HUES64 (cell line): ENCODE results near the gene DOP1B.
"Not testable (repeated sequence)": the region's sequence is repeated elsewhere in the genome, so short reads cannot be mapped to it uniquely, and the experiment has no call there.

Source experiments
- H3K27ac ChIP-seq: 2 replicates; pipeline ENCODE4 v1.7.0; 2013; ENCODE audit warnings: low read depth, low read length, inconsistent platforms
- H3K27me3 ChIP-seq: 2 replicates; pipeline ENCODE4 v1.6.1; 2013; ENCODE audit warnings: mild to moderate bottlenecking, low read length; ENCODE audit not compliant: insufficient read depth
- H3K36me3 ChIP-seq: 2 replicates; pipeline ENCODE4 v1.6.1; 2013; ENCODE audit warnings: mild to moderate bottlenecking, low read length; ENCODE audit not compliant: insufficient read depth
- H3K4me1 ChIP-seq: 2 replicates; pipeline ENCODE4 v1.6.1; 2013; ENCODE audit warnings: mild to moderate bottlenecking, low read length, moderate library complexity; ENCODE audit not compliant: insufficient read depth
- H3K4me3 ChIP-seq: 2 replicates; pipeline ENCODE4 v1.5.1; 2013; ENCODE audit warnings: mild to moderate bottlenecking, low read length, moderate library complexity
- H3K9ac ChIP-seq: 2 replicates; pipeline ENCODE4 v1.6.1; 2013; ENCODE audit warnings: mild to moderate bottlenecking, low read depth, low read length
- H3K9me3 ChIP-seq: 2 replicates; pipeline ENCODE4 v1.6.1; 2013; ENCODE audit warnings: low read depth, low read length; ENCODE audit not compliant: insufficient read depth
- WGBS: fragments of 150-250, 120-280 bp; methylation state at CpG from one replicate; pipeline ENCODE4 v1.1.7; 2013; ENCODE audit warnings: missing lambda C conversion rate; 5-methylcytosine and 5-hydroxymethylcytosine counted together

The DOP1B gene

DNA sequence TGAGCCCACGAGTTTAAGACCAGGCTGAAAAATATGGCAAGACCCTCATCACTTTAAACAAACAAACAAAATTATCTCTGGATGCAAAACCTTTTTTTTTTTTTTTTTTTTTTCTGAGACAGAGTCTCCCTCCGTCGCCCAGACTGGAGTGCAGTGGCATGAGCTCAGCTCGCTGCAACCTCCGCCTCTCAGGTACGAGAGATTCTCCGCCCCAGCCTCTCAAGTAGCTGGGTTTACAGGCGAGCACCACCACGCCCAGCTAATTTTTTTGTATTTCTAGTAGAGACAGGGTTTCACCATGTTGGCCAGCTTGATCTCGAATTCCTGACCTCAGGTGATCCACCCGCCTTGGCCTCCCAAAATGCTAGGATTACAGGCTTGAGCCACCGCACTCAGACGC lies 16.8 kb upstream of the DOP1B start:
- peaks cover 30% of the 10 kb centered on the region for H3K27me3 ChIP-seq
- H3K4me3 ChIP-seq, H3K9me3 ChIP-seq, H3K36me3 ChIP-seq, H3K9ac ChIP-seq, H3K27ac ChIP-seq, H3K4me1 ChIP-seq: not testable (repeated sequence)
- 96% methylated on average over 13 of the region's 13 CpGs for WGBS

DNA sequence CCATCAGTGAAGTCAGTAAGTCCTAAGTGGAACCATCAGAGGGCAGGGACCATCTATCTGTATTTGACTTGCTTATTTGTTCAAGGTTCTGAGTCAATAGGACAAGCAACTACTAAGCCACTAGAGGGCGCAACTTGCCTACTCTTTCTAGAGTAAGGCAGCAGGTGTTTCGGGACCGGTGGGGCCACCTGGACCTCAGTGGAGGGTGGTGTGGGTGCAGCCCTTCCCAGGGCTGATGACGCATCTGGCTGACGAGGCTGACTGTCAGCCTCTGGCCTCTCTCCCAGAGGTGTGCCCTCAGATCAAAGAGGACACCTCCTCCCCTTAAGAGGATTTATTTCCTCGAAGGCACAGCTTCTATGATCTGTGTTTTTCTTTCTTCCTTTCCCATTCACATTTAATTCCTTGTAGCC lies 15.1 kb upstream of the DOP1B start:
- no peak overlapping the region for H3K9ac ChIP-seq
- 15% methylated on average over 6 of the region's 6 CpGs for WGBS
- no peaks in the 10 kb centered on the region for H3K9me3 ChIP-seq
- H3K27ac ChIP-seq = no peak overlapping the region
- H3K36me3 ChIP-seq = no peaks in the 10 kb centered on the region
- H3K27me3 ChIP-seq = peaks cover 13% of the 10 kb centered on the region
- peaks cover 5% of the 10 kb centered on the region; the same call in 1 of the 2 replicates for H3K4me1 ChIP-seq
- no peak overlapping the region for H3K4me3 ChIP-seq

DNA sequence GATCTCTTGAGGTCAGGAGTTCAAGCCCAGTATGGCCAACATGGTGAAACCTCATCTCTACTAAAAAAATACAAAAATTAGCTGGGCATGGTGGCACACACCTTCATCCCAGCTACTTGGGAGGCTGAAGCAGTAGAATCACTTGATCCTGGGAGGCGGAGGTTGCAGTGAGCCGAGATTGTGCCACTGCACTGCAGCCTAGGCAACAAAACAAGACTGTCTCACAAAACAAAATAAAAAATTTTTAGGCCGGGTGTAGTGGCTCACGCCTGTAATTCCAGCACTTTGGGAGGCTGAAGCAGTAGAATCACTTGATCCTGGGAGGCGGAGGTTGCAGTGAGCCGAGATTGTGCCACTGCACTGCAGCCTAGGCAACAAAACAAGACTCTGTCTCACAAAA lies 12.4 kb upstream of the DOP1B start:
- WGBS = 91% methylated on average over 4 of the region's 6 CpGs
- not testable (repeated sequence) for H3K27me3 ChIP-seq, H3K4me3 ChIP-seq, H3K9me3 ChIP-seq, H3K9ac ChIP-seq, H3K36me3 ChIP-seq, H3K4me1 ChIP-seq, H3K27ac ChIP-seq

DNA sequence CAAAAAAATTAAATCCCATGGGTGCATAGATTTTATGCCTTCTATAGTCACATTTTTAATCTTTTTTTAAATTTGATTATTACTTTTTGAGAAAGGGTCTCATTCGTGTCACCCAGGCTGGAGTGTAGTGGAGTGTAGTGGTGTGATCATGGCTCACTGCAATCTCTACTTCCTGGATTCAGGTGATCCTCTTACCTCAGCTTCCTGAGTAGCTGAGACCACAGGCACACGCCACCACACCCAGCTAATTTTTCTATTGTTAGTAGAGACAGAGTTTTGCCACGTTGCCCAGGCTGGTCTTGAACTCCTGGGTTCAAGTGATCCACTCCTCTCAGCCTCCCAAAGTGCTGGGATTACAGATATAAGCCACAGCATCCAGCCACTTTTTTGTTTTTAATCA lies 11.4 kb upstream of the DOP1B start:
- Histone ChIP-seq H3K27ac (no peak overlapping the region), H3K4me1 (no peaks in the 10 kb centered on the region; the same call in 1 of the 2 replicates), H3K4me3 (no peak overlapping the region), H3K27me3 (no peaks in the 10 kb centered on the region), H3K9me3 (no peaks in the 10 kb centered on the region), H3K9ac (no peak overlapping the region), H3K36me3 (no peaks in the 10 kb centered on the region)
- 100% methylated on average over 1 of the region's 3 CpGs for WGBS

DNA sequence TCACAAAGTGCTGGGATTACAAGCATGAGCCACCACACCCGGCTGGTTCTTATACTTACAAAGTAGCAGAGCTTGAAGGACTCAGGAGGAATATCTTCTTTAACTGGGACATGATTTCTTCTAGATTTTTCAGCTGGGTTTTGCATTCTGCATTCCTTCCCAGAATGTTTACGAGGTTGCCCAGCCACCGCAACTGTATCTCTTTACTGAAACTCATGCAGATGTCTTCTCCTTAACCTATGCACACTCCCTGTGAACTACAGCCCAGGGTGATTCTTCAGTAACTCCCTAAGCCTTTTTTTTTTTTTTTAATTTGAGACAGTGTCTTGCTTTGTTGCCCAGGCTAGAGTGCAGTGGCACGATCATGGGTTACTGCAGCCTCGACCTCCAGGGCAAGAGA lies 8.7 kb upstream of the DOP1B start:
- H3K27ac ChIP-seq = no peak overlapping the region
- no peaks in the 10 kb centered on the region for H3K9me3 ChIP-seq
- H3K4me3 ChIP-seq = no peak overlapping the region
- H3K4me1 ChIP-seq = no peaks in the 10 kb centered on the region; the same call in 1 of the 2 replicates
- H3K36me3 ChIP-seq = no peaks in the 10 kb centered on the region
- H3K9ac ChIP-seq = no peak overlapping the region
- 90% methylated on average over 5 of the region's 5 CpGs for WGBS
- H3K27me3 ChIP-seq = no peaks in the 10 kb centered on the region

DNA sequence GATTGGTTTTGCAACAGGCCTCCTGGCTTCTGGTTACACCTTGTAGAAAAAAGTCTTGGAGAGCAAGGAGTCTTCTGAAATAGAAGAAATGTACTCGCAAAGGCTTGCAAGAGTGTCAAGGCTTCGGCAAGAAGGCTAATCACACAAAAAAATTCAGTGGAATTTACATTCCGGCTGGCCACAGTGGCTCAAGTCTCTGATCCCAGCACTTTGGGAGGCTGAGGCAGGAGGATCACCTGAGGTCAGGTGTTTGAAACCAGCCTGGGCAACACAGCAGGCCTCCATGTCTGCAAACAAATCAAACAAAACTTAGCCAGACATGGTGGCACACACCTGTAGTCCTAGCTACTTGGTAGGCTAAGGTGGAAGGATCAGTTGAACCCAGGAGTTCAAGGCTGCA lies 7.7 kb upstream of the DOP1B start:
- Histone ChIP-seq H3K9ac (no peak overlapping the region), H3K27me3 (no peaks in the 10 kb centered on the region), H3K36me3 (no peaks in the 10 kb centered on the region), H3K27ac (no peak overlapping the region), H3K4me3 (no peak overlapping the region), H3K4me1 (no peaks in the 10 kb centered on the region; the same call in 1 of the 2 replicates), H3K9me3 (no peaks in the 10 kb centered on the region)
- WGBS = 95% methylated on average over 3 of the region's 3 CpGs

DNA sequence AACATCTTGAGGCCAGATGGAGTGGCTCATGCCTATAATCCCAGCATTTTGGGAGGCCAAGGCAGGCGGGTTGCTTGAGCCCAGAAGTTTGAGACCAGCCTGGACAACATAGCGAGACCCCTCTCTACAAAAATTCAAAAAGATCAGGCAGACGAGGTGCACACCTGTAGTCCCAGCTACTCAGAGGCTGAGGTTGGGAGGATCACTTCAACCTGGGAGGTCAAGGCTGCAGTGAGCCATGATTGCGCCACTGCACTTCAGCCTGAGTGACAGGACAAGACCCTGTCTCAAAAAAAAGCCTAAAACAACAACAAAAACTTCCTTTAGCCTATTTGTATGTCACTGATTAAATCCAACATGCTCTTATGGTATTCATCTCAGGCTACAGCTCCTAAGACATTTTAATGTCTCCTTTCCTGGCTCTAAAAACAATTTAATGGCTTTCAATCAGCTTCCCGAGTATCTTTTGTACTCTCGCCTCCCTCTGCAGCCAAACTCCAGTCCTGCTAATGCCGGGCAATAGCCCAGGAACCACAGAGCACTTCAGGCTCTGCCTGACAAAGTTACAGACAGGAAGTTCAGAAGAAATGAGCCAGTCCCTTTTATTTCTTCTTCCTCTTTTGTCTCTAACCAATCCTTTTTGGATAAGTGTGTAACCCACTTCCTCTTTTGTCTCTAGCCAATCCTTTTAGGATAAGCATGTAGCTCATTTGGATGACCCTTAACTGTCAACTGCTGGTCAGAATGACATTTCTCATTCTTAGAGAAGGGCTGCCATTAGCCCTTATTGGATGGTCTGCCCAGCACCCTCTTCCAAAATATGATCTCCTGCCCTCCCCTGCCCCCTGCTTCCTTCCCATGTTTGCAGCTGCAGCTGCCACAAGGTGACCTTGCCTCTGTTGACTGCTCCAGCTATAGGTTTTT lies 6.6 kb upstream of the DOP1B start:
- peaks cover 6% of the 10 kb centered on the region for H3K27me3 ChIP-seq
- no peak overlapping the region for H3K4me3 ChIP-seq
- no peaks in the 10 kb centered on the region; the same call in 1 of the 2 replicates for H3K4me1 ChIP-seq
- no peaks in the 10 kb centered on the region for H3K36me3 ChIP-seq
- H3K27ac ChIP-seq = no peak overlapping the region
- H3K9me3 ChIP-seq = no peaks in the 10 kb centered on the region
- WGBS = 79% methylated on average over 7 of the region's 7 CpGs
- no peak overlapping the region for H3K9ac ChIP-seq

DNA sequence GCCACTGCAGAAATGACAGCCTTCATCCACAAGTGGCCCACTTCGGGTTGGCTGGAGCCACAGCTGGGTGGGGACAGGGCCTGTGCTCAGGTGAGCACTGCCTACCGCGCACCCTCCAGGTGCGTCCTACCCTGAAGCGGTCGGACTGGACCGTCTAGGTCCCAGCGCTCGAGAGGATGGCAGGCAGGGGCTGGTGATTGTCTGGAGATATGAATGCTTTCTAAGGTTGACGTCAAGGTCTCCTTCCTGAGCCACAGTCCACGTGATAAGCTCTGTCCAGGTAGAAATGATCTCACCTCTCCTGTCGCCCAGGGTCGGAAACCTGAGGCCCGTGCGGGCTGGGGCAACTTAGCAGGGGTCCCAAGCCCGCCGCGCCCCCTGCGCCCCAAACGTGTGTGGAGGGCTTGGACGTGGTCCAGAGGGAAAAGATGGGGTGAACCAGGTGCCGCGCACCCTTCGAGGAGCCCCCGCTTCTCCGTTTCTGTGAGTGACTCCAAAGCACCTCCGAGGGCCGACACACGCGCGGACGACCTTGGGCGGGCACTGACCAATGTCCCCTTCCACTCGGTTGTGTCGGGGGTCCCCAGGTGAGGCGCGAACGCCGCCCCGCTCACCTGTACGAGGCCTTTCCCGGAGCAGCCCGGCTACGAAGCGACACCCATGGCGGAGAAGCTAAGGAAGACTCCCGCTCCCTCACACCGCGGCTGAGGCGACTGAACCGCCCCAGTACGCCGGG lies 853 bp upstream of the DOP1B start:
- peaks cover 4% of the 10 kb centered on the region for H3K4me1 ChIP-seq
- no peaks in the 10 kb centered on the region for H3K9me3 ChIP-seq
- peaks cover 28% of the 10 kb centered on the region for H3K27me3 ChIP-seq
- H3K36me3 ChIP-seq = no peaks in the 10 kb centered on the region
- peak overlapping the region; percentile 78 for H3K4me3 ChIP-seq
- peak overlapping the region; percentile 58 for H3K9ac ChIP-seq
- no peak overlapping the region for H3K27ac ChIP-seq
- WGBS = 13% methylated on average over 53 of the region's 53 CpGs

DNA sequence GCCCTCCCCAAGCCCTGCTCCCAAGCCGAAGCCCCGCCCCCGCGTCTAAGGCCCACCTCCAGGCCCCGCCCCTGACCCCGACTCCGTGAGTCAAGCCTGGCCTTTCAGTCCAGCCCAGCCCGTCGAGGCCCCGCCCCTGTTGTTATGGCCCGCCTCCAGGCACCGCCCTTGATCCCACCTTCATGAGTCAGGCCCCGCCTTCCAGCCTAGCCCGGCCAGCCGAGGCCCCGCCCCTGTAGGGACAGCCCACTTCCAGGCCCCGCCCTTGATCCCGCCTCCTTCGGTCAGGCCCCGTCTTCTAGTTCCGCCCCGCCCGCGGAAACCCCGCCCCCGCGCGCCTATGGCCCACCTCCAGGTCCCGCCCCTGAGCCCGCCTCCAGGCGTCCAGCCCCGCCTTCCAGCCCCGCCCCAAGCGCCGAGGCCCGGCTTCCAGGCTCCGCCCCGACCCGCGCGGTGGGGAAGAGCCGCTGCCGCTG lies 247 bp upstream of the DOP1B start:
- H3K9ac ChIP-seq = peak overlapping the region; percentile 82
- peak overlapping the region; percentile 88 for H3K4me3 ChIP-seq
- peaks cover 28% of the 10 kb centered on the region for H3K27me3 ChIP-seq
- no peaks in the 10 kb centered on the region for H3K36me3 ChIP-seq
- under 1% methylated on average over 43 of the region's 43 CpGs for WGBS
- H3K4me1 ChIP-seq = peaks cover 4% of the 10 kb centered on the region; the same call in 1 of the 2 replicates
- H3K27ac ChIP-seq = peak overlapping the region; percentile 65; the same call in 1 of the 2 replicates
- no peaks in the 10 kb centered on the region for H3K9me3 ChIP-seq

DNA sequence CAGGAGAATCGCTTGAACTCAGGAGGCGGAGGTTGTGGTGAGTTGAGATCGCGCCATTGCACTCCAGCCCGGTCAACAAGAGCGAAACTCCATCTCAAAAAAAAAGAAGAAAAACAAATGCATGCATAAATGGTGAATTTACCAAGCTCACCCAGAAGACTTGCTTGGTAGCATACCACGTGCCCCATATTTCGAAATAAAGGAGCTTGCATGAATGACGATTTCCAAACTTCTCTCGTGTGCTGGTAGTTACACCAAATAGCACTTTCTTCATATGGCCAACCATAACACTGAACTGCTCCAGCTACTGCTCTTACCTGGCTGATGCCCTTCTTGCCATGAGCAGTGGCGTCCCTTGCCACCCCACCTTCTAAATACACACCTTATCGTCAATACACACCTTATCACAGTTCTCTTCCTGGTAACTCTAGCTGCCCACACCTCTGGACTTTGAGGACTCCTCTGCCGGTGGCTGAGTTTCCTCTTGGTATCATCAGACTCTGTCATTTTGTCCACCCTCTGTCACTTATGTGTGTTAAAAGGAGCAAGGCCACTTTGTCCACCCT lies 2.8 kb downstream of the DOP1B start:
- Histone ChIP-seq H3K4me3 (no peak overlapping the region), H3K4me1 (peaks cover 4% of the 10 kb centered on the region; the same call in 1 of the 2 replicates), H3K9ac (no peak overlapping the region), H3K36me3 (no peaks in the 10 kb centered on the region), H3K9me3 (no peaks in the 10 kb centered on the region), H3K27me3 (peaks cover 28% of the 10 kb centered on the region), H3K27ac (no peak overlapping the region)
- WGBS = 92% methylated on average over 13 of the region's 13 CpGs

DNA sequence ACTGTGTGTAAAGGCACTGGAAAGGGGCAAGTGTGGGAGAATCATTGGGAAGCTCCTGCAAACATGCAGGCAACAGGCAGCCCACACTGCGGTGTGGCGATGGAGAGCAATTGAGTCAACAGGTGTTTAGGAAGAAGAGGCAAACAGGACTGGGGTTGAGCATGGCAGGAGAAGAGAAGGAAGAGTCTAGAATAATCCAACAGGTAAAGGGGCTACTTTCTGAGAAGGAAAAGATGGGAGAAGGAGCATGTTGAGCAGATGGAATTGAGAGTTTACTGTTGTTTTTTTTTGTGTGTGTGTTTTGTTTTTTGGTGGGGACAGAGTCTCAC lies 4.2 kb downstream of the DOP1B start:
- H3K9me3 ChIP-seq = no peaks in the 10 kb centered on the region
- no peak overlapping the region for H3K4me3 ChIP-seq
- H3K9ac ChIP-seq = no peak overlapping the region
- no peaks in the 10 kb centered on the region for H3K36me3 ChIP-seq
- WGBS = 95% methylated on average over 2 of the region's 2 CpGs
- no peak overlapping the region for H3K27ac ChIP-seq
- H3K27me3 ChIP-seq = peaks cover 15% of the 10 kb centered on the region
- H3K4me1 ChIP-seq = peaks cover 4% of the 10 kb centered on the region; the same call in 1 of the 2 replicates
